ENCODE results near the gene DIPK1B. TPM values are rescaled to one million over a fixed set of nuclear protein-coding genes. Genes with fewer than 3 reads are reported as not detected.

The DIPK1B gene
- total RNA-seq, 1 donor from 2014 or later = 60.5 TPM

DNA sequence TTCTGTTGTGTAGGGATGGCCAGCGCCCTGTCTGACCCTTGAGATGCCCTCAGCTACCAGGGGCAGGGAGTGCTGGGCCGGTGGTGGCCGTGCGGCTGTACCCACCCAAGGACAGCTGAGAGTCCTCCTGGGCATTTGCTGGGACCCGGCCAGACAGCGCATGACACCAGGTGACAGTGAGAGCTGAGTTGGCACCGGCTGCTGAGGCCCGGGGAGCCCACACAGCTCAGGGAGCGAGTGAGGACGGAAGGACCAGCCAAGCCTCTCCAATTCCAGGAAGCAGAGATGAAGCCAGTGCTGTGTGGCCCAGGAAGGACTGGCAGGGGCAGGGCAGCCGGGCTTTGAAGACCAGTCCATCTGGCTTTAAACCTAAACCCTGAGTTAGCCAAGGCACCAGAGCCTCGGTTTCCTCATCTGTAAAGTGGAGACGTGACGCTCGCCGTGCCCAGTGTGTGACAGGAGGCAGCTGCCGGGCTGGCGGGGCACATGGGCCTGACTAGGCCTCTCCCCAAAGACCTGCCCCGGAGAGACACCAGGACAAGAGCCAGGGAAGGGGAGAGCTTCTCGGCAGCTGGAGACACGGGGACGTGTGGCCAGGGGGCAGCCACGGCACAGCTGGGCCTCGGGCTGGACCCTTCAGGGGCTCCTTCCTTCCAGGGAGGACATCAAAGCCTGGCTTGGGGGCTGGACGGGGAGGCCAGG, 22.1 kb upstream of the DIPK1B start:
- DNase-seq (ENCODE audit: low spot score in 2 of 2, unreplicated experiment in 2 of 2) = no peak
- Mint-ChIP-seq H3K9me3 (no peaks in the 10 kb centered on the region), H3K27ac (no peak overlapping the region), H3K27me3 (ENCODE audit: low read depth) (no peaks in the 10 kb centered on the region), H3K4me1 (peaks cover 7% of the 10 kb centered on the region), H3K4me3 (no peak overlapping the region), H3K36me3 (no peaks in the 10 kb centered on the region)
- no peak for TF ChIP-seq CTCF (IDR thresholded peaks at IDR 0.05; ENCODE audit: unreplicated experiment)

- Mint-ChIP-seq H3K27me3 (ENCODE audit: low read depth) (no peaks in the 10 kb centered on the region), H3K36me3 (no peaks in the 10 kb centered on the region), H3K4me3 (no peak overlapping the region), H3K27ac (no peak overlapping the region), H3K4me1 (peaks cover 5% of the 10 kb centered on the region), H3K9me3 (no peaks in the 10 kb centered on the region)
- TF ChIP-seq CTCF (IDR thresholded peaks at IDR 0.05; ENCODE audit: unreplicated experiment) = no peak
- DNase-seq (ENCODE audit: low spot score in 2 of 2, unreplicated experiment in 2 of 2) = no peak
Observed at GRCh38 chr9:136690806-136691261, 21.5 kb upstream of the DIPK1B start.

DNA sequence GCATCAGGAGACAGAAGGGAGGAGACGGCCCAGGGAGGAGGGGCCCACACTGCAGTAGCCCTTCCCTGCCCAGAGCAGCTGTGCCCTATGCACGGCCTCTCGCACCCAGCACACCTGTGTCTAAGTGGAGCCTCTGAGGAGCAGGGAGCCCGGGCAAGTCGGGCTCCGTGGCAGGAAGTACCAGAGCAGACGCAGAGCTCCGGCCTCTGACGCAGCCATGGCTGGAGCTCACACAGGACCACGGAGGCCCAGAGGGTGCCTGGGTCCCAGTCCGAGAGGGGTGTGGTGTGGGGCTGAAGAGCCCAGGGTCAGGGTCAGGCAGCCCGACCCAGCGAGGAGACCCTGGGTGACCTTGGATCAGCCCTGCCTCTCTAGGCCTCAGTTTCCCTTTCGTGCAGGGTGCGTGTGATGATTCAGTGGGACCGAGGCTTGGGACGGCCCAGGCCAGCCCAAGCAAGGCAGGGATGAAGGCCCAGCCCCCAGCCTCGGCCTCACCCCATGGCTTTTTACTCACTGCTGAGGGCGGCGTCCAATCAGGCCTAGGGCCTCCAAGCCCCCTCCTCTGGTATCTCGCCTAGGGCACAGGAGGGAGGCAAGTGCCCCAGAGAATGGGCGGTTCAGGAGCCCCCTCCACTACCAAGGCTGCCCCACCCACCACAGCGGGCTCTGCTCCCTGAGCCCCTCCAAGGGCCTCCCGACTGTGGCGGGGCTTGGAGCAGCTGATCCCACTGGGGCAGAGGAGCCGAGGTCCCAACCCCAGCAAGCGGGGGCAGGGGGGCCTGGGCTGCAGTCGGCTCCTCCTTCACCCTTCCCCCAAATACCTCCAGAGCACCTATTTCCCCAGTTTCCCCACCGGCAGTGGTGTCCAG, 20.8 kb upstream of the DIPK1B start:
- DNase-seq (ENCODE audit: low spot score in 2 of 2, unreplicated experiment in 2 of 2) = no peak
- H3K36me3 Mint-ChIP-seq = no peaks in the 10 kb centered on the region
- H3K4me1 Mint-ChIP-seq = no peaks in the 10 kb centered on the region
- H3K4me3 Mint-ChIP-seq = no peak overlapping the region
- no peaks in the 10 kb centered on the region for H3K27me3 Mint-ChIP-seq (ENCODE audit: low read depth)
- no peak for TF ChIP-seq CTCF (IDR thresholded peaks at IDR 0.05; ENCODE audit: unreplicated experiment)
- H3K9me3 Mint-ChIP-seq = no peaks in the 10 kb centered on the region
- H3K27ac Mint-ChIP-seq = no peak overlapping the region

- no peak for TF ChIP-seq CTCF (IDR thresholded peaks at IDR 0.05; ENCODE audit: unreplicated experiment)
- Mint-ChIP-seq H3K9me3 (no peaks in the 10 kb centered on the region), H3K4me1 (peaks cover 2% of the 10 kb centered on the region), H3K27ac (no peak overlapping the region), H3K36me3 (no peaks in the 10 kb centered on the region), H3K27me3 (ENCODE audit: low read depth) (no peaks in the 10 kb centered on the region), H3K4me3 (no peak overlapping the region)
- no peak for DNase-seq (ENCODE audit: low spot score in 2 of 2, unreplicated experiment in 2 of 2)
Observed at GRCh38 chr9:136692185-136693134, 19.9 kb upstream of the DIPK1B start.

DNA sequence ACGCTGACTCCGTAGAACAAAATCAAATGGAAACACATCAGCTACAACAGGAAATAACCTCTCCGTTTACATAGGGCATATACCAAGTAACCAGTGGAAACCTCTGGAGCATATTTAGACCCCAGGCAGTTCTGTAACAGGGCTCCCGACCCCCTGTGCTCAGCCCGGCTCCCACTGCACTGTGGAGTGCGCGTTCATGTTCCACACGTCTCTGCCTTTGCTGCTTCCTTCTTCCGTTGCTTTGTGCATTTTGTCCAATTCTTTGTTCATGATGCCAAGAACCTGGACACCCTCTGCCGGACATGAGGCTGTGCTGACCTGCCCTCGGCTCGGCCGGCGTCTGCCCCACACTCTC, 19.3 kb upstream of the DIPK1B start:
- H3K27ac Mint-ChIP-seq = no peak overlapping the region
- no peak for TF ChIP-seq CTCF (IDR thresholded peaks at IDR 0.05; ENCODE audit: unreplicated experiment)

More for the DNA sequence above, 19.3 kb upstream of the DIPK1B start:
- Mint-ChIP-seq H3K36me3 (no peaks in the 10 kb centered on the region), H3K4me3 (no peak overlapping the region), H3K4me1 (peaks cover 3% of the 10 kb centered on the region), H3K9me3 (no peaks in the 10 kb centered on the region), H3K27me3 (ENCODE audit: low read depth) (no peaks in the 10 kb centered on the region)
- DNase-seq (ENCODE audit: low spot score in 2 of 2, unreplicated experiment in 2 of 2) = no peak

Measured in mesothelial cell of epicardium (in vitro differentiated cells).